GM19043 (cell line): ENCODE results near the gene TCEANC.
A peak's percentile ranks its signal among the peaks of the same experiment; 100 is the strongest.
"Not testable (repeated sequence)": the region's sequence is repeated elsewhere in the genome, so short reads cannot be mapped to it uniquely, and the experiment has no call there.

Experiments used
- ATAC-seq: cut with Tn5 transposase; IDR thresholded peaks from one replicate; pipeline ENCODE4 v1.9.1; 2021; ENCODE audit warnings: low read depth; ENCODE audit not compliant: unreplicated experiment

Gene TCEANC

GRCh38 chrX:13652850-13653693, at the start of gene TCEANC:
TCEANC (plus strand) TSS chrX:13653141; CDS start chrX:13662509, 9,368 bp downstream.
- ATAC-seq: peak; percentile 90

GRCh38 chrX:13605611-13606010, 47.3 kb upstream of the TCEANC start:
- ATAC-seq: no peak

- no peak for ATAC-seq
These were observed 45.5 kb upstream of the TCEANC start for GRCh38 chrX:13607331-13607995.

- no peak for ATAC-seq
These were observed 45.0 kb upstream of the TCEANC start for GRCh38 chrX:13607996-13608365.

- ATAC-seq: no peak
These were observed 38.8 kb upstream of the TCEANC start for GRCh38 chrX:13614154-13614553.

- no peak for ATAC-seq
These were observed 32.7 kb upstream of the TCEANC start for GRCh38 chrX:13620207-13620606.

GRCh38 chrX:13622401-13622964, 30.5 kb upstream of the TCEANC start:
- no peak for ATAC-seq

- ATAC-seq: no peak
These were observed 25.6 kb upstream of the TCEANC start for GRCh38 chrX:13627306-13627705.

- not testable (repeated sequence) for ATAC-seq
These were observed 15.7 kb upstream of the TCEANC start for GRCh38 chrX:13637224-13637623.

- ATAC-seq: no peak
These were observed 14.9 kb upstream of the TCEANC start for GRCh38 chrX:13638021-13638420.

GRCh38 chrX:13638826-13639225, 14.1 kb upstream of the TCEANC start:
- ATAC-seq: no peak

- ATAC-seq: not testable (repeated sequence)
These were observed 11.3 kb upstream of the TCEANC start for GRCh38 chrX:13641684-13642083.

- ATAC-seq: no peak
These were observed 7.3 kb upstream of the TCEANC start for GRCh38 chrX:13645464-13646153.

- ATAC-seq: no peak
These were observed 6.8 kb upstream of the TCEANC start for GRCh38 chrX:13646154-13646549.

- no peak for ATAC-seq
These were observed 5.2 kb upstream of the TCEANC start for GRCh38 chrX:13647709-13648212.

GRCh38 chrX:13648336-13648735, 4.6 kb upstream of the TCEANC start:
- not testable (repeated sequence) for ATAC-seq

- no peak for ATAC-seq
These were observed 3.1 kb upstream of the TCEANC start for GRCh38 chrX:13649838-13650237.

- ATAC-seq: no peak
These were observed 2.6 kb upstream of the TCEANC start for GRCh38 chrX:13650318-13650717.

GRCh38 chrX:13651150-13651549, 1.8 kb upstream of the TCEANC start:
- no peak for ATAC-seq

- no peak for ATAC-seq
These were observed 601 bp upstream of the TCEANC start for GRCh38 chrX:13652287-13652793.

- ATAC-seq: no peak
These were observed 1.2 kb downstream of the TCEANC start for GRCh38 chrX:13654116-13654515.
